DOHH2 (cell line): ENCODE results near the gene GANC.

Experiments used
- H3F3A ChIP-seq: fragments of 200-600 bp; sonication (generic), shearing (Covaris generic); 2 replicates; pipeline ENCODE4 v1.6.0; 2016; ENCODE audit warnings: antibody characterized with exemption, mild to moderate bottlenecking; ENCODE audit not compliant: control insufficient read depth, insufficient read depth
- H3K27ac ChIP-seq: fragments of 200-600 bp; sonication (generic); 2 replicates; pipeline ENCODE4 v1.5.1; 2014; ENCODE audit warnings: low read depth, mild to moderate bottlenecking, low read length, moderate library complexity
- H3K27me3 ChIP-seq: fragments of 200-600 bp; sonication (generic); 2 replicates; pipeline ENCODE4 v1.6.1; 2014; ENCODE audit warnings: mild to moderate bottlenecking, low read length, mixed read lengths; ENCODE audit not compliant: control insufficient read depth
- H3K36me3 ChIP-seq: fragments of 200-600 bp; sonication (generic); 2 replicates; pipeline ENCODE4 v1.6.1; 2014; ENCODE audit warnings: mild to moderate bottlenecking, low read length, moderate library complexity, mixed read lengths; ENCODE audit not compliant: control insufficient read depth
- H3K4me1 ChIP-seq: fragments of 200-600 bp; sonication (generic); 2 replicates; pipeline ENCODE4 v1.6.1; 2014; ENCODE audit warnings: mild to moderate bottlenecking, low read length, mixed read lengths; ENCODE audit not compliant: control insufficient read depth
- H3K4me2 ChIP-seq: fragments of 200-600 bp; sonication (generic); 2 replicates; pipeline ENCODE4 v1.6.0; 2014; ENCODE audit warnings: mild to moderate bottlenecking, low read length, moderate library complexity
- H3K4me3 ChIP-seq: fragments of 200-600 bp; sonication (generic); 2 replicates; pipeline ENCODE4 v1.5.1; 2014; ENCODE audit warnings: mild to moderate bottlenecking, low read length, mixed read lengths
- H3K79me2 ChIP-seq: fragments of 200-600 bp; sonication (generic); 2 replicates; pipeline ENCODE4 v1.6.1; 2014; ENCODE audit warnings: mild to moderate bottlenecking, low read length, mixed read lengths; ENCODE audit not compliant: control insufficient read depth
- H3K9me2 ChIP-seq: fragments of 200-600 bp; sonication (generic); replicated peaks from 2 replicates; pipeline ENCODE4 v1.6.1; 2014; ENCODE audit warnings: mild to moderate bottlenecking, low read length, mixed read lengths; ENCODE audit not compliant: control insufficient read depth
- H3K9me3 ChIP-seq: fragments of 200-600 bp; sonication (generic); 2 replicates; pipeline ENCODE4 v1.6.1; 2014; ENCODE audit warnings: antibody characterized with exemption, low read length, mixed read lengths; ENCODE audit not compliant: control insufficient read depth, insufficient read depth
- H4K20me1 ChIP-seq: fragments of 200-600 bp; sonication (generic); 2 replicates; pipeline ENCODE4 v1.6.0; 2014; ENCODE audit warnings: low read depth, mild to moderate bottlenecking, antibody characterized with exemption, low read length, moderate library complexity; ENCODE audit not compliant: control insufficient read depth, insufficient read depth
- CTCF ChIP-seq: fragments of 200-600 bp; sonication (generic); IDR thresholded peaks from one replicate; pipeline ENCODE4 v1.5.1; 2014; ENCODE audit warnings: antibody characterized with exemption, mild to moderate bottlenecking, low read depth, low read length; ENCODE audit not compliant: poor library complexity, severe bottlenecking
- EZH2phosphoT487 ChIP-seq: fragments of 200-600 bp; sonication (generic); IDR thresholded peaks from 2 replicates; pipeline ENCODE4 v1.6.1; 2017; ENCODE audit warnings: borderline replicate concordance, mild to moderate bottlenecking, antibody characterized with exemption, low read length, moderate library complexity, mixed read lengths

The GANC gene

GRCh38 chr15:42384597-42384996 is 111.6 kb downstream of the GANC start:
- peaks cover 27% of the 10 kb centered on the region for H3K4me1 ChIP-seq
- no peaks in the 10 kb centered on the region for H3K9me3 ChIP-seq
- no peaks in the 10 kb centered on the region for H3K36me3 ChIP-seq
- H3K9me2 ChIP-seq: no peaks in the 10 kb centered on the region
- no peak overlapping the region for H3K4me3 ChIP-seq
- H3K27me3 ChIP-seq: no peaks in the 10 kb centered on the region
- no peaks in the 10 kb centered on the region for H3F3A ChIP-seq
- no peak overlapping the region for H3K4me2 ChIP-seq
- no peaks in the 10 kb centered on the region for H4K20me1 ChIP-seq
- H3K27ac ChIP-seq: no peak overlapping the region
- H3K79me2 ChIP-seq: no peaks in the 10 kb centered on the region
- TF ChIP-seq CTCF: no peak
- TF ChIP-seq EZH2phosphoT487: no peak

GRCh38 chr15:42385206-42385979 is 112.4 kb downstream of the GANC start:
- Histone ChIP-seq H3K27me3 (no peaks in the 10 kb centered on the region), H3K9me2 (no peaks in the 10 kb centered on the region), H3K4me3 (peak overlapping the region; percentile 28; the same call in 1 of the 2 replicates), H3K4me2 (peak overlapping the region; percentile 50), H3F3A (no peaks in the 10 kb centered on the region), H3K4me1 (peaks cover 27% of the 10 kb centered on the region), H3K79me2 (no peaks in the 10 kb centered on the region), H3K9me3 (no peaks in the 10 kb centered on the region), H3K36me3 (no peaks in the 10 kb centered on the region), H4K20me1 (no peaks in the 10 kb centered on the region), H3K27ac (no peak overlapping the region)
- TF ChIP-seq CTCF (peak; percentile 93), EZH2phosphoT487 (no peak)

GRCh38 chr15:42385980-42386700 is 113.1 kb downstream of the GANC start:
- no peaks in the 10 kb centered on the region for H3K79me2 ChIP-seq
- H4K20me1 ChIP-seq: no peaks in the 10 kb centered on the region
- H3K36me3 ChIP-seq: no peaks in the 10 kb centered on the region
- TF ChIP-seq CTCF: no peak
- TF ChIP-seq EZH2phosphoT487: no peak
- H3K4me1 ChIP-seq: peaks cover 27% of the 10 kb centered on the region
- H3F3A ChIP-seq: no peaks in the 10 kb centered on the region
- no peaks in the 10 kb centered on the region for H3K9me3 ChIP-seq
- H3K4me2 ChIP-seq: peak overlapping the region; percentile 50
- no peaks in the 10 kb centered on the region for H3K27me3 ChIP-seq
- H3K4me3 ChIP-seq: peak overlapping the region; percentile 28
- H3K9me2 ChIP-seq: no peaks in the 10 kb centered on the region
- H3K27ac ChIP-seq: no peak overlapping the region
